HL-60 (cell line): ENCODE measurements around the gene TRAF1.

Experiments
- CTCF ChIP-seq: IDR thresholded peaks from one replicate; pipeline ENCODE4 v1.5.1; 2011; ENCODE audit warnings: low read length, control low read depth, inconsistent platforms; ENCODE audit not compliant: insufficient read depth
- GABPA ChIP-seq: IDR thresholded peaks from 2 replicates; pipeline ENCODE4 v1.6.1; 2012; ENCODE audit warnings: low read depth
- POLR2AphosphoS5 ChIP-seq: IDR thresholded peaks from 2 replicates; pipeline ENCODE4 v1.6.1; 2012; ENCODE audit warnings: low read depth
- REST ChIP-seq: IDR thresholded peaks from 2 replicates; pipeline ENCODE4 v1.6.1; 2012; ENCODE audit warnings: low read depth; ENCODE audit not compliant: insufficient replicate concordance

GRCh38 chr9:120889606-120890271 lies 36.9 kb downstream of the TRAF1 start:
- TF ChIP-seq CTCF (no peak), REST (no peak), POLR2AphosphoS5 (no peak), GABPA (no peak)
